ENCODE data around the gene SEMA3D. TPM values are rescaled to one million over a fixed set of nuclear protein-coding genes. Genes with fewer than 3 reads are reported as not detected.

Gene SEMA3D
- total and polyA plus RNA-seq, 9 of the 15 experiments (the other 6 are each of a cell fraction or from before 2014, with no cell fraction given): 0.01 to 0.10 (median 0.04) TPM; not detected in 1

- no peak overlapping the region for H3K4me3 ChIP-seq
- no peaks in the 10 kb centered on the region for H3K79me2 ChIP-seq (ENCODE audit: control insufficient read depth, insufficient read depth, low read length)
- no peaks in the 10 kb centered on the region for H3K9me3 ChIP-seq (replicated peaks; ENCODE audit: control insufficient read depth, insufficient read depth, low read depth, low read length)
- ATAC-seq (no peak), FAIRE-seq (no peak), DNase-seq (ENCODE audit: extremely low read depth in 1 of 4, low spot score in 3 of 4) (no peak)
- H3K4me1 ChIP-seq (replicated peaks in 1 of 2; ENCODE audit: control insufficient read depth in 2 of 2, insufficient read depth in 2 of 2, low read length in 2 of 2): no peaks in the 10 kb centered on the region
- H3K27ac ChIP-seq (ENCODE audit: extremely low read depth, low read depth, low read length): no peak overlapping the region
- in situ Hi-C loops (cut with MboI) (no loop called here), intact Hi-C loops (cut with micrococcal nuclease) (no loop called here)
- no peak overlapping the region for H3K9ac ChIP-seq (ENCODE audit: insufficient read depth in 1 of 2, low read depth in 2 of 2, low read length in 2 of 2)
- H2AFZ ChIP-seq (ENCODE audit: low read depth, low read length): no peak overlapping the region
- no peaks in the 10 kb centered on the region for H3K27me3 ChIP-seq (ENCODE audit: control insufficient read depth in 2 of 2, insufficient read depth in 2 of 2, low read length in 2 of 2)
- no TSS peak for BruUV-seq (replicated peaks)
- ChIA-PET POLR2A (no interaction called here), CTCF (ENCODE audit: low intra/inter-chr PET ratio) (no interaction called here)
- no peak overlapping the region for H3K4me2 ChIP-seq (ENCODE audit: insufficient read depth, low read length)
- WGBS (ENCODE audit: insufficient coverage, low coverage, missing lambda C conversion rate): 0% methylated on average over 2 of the region's 2 CpGs
- no peak for TF ChIP-seq USF2 (CRISPR knock-in tag; IDR thresholded peaks at IDR 0.05)
- no peak for TF ChIP-seq ZKSCAN3 (CRISPR knock-in tag; IDR thresholded peaks at IDR 0.05)
- no peak for TF ChIP-seq NFE2 (IDR thresholded peaks at IDR 0.05; ENCODE audit: low read depth)
- no peak for TF ChIP-seq MGA (IDR thresholded peaks at IDR 0.05)
- no peak for TF ChIP-seq HDAC6 (IDR thresholded peaks at IDR 0.05; ENCODE audit: low read depth, low read length)
- no peak for TF ChIP-seq HBP1 (CRISPR knock-in tag; IDR thresholded peaks at IDR 0.05)
- no peaks in the 10 kb centered on the region for H3K36me3 ChIP-seq (ENCODE audit: control insufficient read depth, insufficient read depth, low read length)
- H4K20me1 ChIP-seq (replicated peaks; ENCODE audit: control insufficient read depth, insufficient read depth, low read length): no peaks in the 10 kb centered on the region
- no peaks in the 10 kb centered on the region for H3K9me1 ChIP-seq (ENCODE audit: control insufficient read depth, insufficient read depth, low read length)
These were observed 53.9 kb downstream of the SEMA3D start for GRCh38 chr7:85133006-85133405.

Data from K562 (cell line).